ENCODE data around the gene MEN1.
"Not testable (repeated sequence)": the region's sequence is repeated elsewhere in the genome, so short reads cannot be mapped to it uniquely, and the experiment has no call there.

The MEN1 gene

DNA sequence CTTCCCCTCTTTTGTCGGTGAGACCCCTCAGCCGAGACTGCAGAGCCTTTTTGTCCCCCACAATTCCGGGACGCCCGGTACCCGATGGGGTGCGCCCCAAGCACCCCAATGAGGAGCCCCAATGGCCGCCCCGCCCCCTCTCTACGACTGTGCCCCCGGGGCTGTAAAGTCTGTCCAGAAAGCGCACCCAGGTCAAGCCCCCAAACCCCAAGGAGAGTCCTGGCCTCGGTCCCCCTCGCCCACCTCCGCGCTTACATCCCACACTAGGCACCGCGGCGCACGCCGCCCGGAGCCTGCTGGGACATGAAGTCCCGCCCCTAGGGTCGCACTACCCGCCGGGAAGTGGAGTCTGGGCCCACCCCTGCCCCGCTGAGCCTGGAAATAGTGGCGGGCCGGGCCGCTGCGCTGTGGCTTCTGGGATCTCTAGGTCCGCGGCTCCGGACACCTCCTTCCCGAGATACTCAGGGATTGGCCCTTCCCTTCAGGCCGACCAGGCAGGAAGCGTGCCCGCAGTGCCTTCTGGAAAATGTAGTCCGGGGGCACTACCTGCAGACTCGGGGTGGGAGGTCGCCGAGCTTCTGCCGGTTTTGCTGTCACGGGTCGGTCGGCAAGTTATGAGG, at the start of gene MEN1:
Gene MEN1 (minus strand): TSS at position 281 of the 620 bp plus-strand sequence. CDS start 442 bp downstream, outside the sequence.
- DNase-seq = peak; percentile 95 to 98

DNA sequence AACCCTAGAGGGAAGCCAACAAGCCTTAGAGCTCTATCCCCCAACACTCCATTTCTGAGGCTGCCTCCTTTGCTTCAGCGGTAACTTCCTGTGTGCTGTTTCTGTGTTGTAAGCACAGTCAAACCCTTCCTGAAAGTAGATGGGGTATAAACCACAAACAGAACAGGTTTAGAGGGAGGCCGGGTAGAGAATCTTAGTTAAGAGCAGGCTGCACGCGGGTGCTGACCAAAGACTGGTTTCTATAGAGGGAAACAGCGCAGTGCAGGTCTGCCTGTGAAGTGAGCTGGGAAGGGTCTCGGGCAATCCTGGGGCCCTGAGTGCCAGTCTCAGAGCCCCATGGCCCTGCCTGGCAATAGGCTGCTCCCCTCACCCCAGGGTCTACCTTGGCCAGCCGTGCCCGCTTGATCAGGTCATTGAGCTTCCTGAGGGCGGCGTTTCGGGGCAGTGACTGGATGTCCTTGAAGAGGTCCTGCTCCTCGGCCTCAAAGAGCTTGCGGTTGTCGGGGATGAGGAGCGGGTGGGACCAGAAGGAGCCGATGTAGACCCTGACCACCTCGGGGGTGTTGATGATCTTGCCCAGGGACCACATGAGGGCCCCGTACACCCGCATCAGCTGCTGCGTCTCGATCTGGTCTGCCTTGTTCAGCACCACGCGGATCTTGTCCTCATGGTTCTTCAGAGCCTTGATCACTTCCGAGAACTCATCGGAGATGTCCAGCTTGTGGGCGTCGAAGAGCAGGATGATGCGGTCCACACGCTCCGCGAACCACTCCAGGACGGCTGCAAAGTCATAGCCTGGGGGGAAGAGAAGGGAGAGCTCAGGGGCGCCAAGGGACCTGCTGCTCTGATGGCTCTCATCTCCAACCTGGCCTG, 49.4 kb upstream of the MEN1 start:
- DNase-seq = no peak

DNA sequence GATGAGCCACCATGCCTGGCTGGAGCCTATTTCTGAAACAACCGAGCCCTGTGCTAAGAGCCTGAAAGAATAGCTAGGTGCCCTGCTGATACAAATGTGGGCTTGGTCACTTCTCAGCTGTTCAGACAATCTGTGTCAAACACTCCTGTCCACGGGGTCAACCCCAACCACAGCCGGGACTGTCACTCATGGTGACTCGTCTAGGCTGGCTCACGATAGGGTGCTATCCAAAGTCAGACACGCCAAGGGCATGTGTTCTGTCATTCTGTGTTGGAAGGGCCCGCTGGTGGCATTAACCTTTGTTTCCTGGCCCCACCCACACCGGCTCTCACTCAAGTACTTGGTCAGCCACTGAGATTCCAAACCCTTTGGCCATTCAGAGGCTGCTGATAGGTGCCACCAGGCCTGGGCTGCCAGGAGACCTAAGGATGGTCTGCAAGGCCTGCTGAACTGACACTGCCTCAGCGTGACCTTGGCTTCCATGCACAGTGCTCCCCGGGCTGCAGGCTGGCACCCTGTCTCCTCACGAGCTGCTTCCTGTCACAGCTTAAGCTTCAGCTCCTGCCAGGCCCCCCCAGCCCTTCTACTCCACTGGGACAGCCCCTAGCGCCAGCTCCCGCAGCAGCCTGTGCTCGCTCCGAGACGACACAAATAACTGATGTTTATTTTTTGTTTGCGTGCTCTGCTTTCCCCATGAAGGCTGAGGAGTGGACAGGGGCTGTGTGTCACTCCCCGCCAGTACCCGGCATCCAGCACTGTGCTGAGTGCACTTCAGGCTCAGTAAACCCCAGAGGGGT, 48.3 kb upstream of the MEN1 start:
- no peak for DNase-seq

- DNase-seq = no peak
Measured at GRCh38 chr11:64857485-64857884, 47.1 kb upstream of the MEN1 start.

DNA sequence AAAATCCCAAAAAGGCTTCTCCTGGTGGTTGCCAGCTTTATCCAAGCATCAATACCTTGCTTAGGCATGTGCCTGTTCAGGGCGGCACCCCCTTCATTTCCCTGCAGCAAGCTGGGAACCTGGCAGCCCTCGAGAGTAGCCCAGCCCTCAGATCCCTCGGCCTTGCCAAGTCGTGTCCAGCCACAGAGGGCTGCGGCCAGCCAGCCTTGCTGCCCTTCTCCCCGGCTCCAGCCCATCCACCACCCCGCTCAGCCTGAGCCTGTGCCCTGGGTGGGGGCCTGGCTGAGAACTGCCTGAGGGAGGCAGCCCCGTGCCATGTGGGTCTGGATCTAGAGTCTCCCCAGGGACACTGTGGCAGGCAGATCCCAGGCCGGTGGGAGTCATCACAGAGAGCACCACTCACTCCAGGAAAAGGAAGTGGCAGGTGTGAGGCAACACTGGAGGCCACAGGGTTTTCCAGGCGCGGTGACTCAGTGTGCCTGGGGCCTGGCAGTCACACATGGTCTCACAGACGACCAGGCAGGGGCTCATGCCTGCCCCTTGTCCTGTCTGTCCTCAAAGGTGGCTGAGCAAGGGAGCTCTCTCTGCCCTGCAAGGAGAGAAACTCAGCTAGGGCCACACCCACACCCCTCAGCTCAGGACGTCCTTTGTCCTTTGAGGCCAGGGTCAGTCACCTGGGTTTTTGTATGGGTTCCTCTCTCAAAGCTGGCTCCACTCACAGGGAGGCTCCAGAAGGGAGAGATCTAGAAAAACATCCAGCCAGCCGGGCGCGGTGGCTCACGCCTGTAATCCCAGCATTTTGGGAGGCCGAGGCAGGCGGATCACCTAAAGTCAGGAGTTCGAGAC, 46.3 kb upstream of the MEN1 start:
- peak in 1 of 2 donors; percentile 22 for DNase-seq

DNA sequence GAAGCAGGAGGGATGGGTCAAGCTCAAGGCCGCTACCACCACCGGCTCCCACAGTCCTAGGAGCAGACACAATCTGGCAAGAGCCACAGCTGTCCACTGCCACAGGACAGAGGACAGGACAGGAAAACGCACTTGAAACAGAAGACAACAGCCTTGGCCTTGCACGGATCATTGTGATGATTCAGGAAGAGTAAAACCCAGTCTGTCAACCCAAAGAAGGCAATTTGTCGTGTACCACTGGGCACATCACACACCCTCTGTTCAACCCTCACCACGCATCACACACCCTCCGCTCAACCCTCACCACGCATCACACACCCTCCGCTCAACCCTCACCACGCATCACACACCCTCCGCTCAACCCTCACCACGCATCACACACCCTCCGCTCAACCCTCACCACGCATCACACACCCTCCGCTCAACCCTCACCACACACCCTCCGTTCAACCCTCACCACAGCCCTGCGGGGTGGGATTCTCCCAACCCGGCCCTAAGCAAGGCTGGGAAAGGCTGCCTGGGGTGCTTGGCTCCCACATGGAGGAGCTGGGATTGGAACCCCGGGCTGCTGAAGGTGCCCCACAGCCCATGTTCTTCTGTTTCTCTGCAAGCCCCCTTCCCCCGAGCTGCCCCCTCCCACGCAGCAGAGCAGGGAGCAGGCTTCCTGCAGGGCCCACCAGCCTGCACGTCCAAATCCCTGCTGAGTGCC, 45.4 kb upstream of the MEN1 start:
- DNase-seq = no peak

GRCh38 chr11:64854534-64855502, 44.5 kb upstream of the MEN1 start:
- DNase-seq = no peak

GRCh38 chr11:64854157-64854533, 43.8 kb upstream of the MEN1 start:
- DNase-seq = no peak

GRCh38 chr11:64853709-64854108, 43.4 kb upstream of the MEN1 start:
- DNase-seq = no peak

GRCh38 chr11:64852804-64853509, 42.6 kb upstream of the MEN1 start:
- DNase-seq = no peak

- no peak for DNase-seq
Measured at GRCh38 chr11:64851831-64852351, 41.5 kb upstream of the MEN1 start.

DNA sequence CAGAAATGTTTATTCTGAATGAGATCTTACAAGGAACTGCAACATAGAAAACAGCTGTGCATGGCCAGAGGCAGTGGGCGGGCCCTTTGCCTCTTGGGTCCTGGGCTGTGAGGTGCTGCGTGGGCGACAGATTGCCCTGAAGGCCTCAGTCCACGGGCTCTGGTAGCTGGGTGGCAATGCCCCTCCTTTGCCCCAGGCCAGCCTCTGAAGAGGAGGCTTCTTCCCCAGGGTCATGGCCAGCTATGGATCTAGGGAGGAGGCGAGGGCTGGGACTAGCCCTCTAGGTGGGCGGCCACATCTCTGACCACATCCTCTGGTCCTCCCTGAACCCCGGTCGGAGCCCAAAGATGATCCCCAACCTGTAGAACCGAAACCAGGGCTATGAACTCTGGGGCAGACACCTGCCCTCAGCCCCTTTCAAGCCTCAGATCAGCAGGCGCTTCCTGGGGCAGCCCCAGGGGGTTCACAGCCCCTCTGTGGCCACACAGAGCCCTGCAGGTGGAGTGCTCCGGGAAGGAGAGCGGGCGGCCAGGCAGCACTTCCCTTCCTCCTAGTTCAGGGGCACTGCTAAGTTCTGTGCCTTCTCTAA, 40.7 kb upstream of the MEN1 start:
- no peak for DNase-seq

DNA sequence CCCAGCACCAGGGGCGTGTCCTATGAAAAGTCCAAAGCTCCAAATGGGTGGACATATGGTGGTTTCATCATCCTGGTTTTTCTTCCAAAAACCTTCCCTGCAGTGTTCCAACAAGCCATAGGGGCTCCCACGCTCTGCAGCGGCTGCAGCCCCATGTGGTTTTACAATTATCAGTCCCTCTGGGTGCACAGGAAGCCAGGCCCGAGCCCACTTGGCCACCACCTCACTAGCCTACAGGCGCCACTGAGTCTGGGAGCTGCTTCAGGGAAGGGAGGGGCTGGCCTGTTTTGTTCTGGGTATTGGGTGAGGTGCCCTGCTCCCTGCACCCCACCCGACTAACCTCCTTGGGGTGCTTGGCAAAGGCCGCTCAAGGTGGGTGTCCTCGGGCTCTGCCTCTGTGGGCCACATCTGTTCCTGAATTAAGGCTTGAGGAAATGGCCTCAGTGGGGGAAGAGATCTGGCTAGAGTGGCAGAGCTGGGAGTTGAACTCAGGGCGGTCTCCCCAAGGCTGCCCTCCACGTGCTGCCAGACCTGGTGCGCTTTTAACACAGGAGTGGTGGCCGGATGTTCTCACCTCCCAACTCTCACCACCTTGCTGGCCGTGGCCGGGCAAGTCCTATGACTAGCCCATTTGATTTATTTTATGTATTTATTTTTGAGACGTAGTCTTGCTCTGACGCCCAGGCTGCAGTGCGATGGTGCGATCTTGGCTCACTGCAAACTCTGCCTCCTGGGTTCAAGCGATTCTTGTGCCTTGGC, 39.4 kb upstream of the MEN1 start:
- no peak for DNase-seq

GRCh38 chr11:64848826-64849597, 38.7 kb upstream of the MEN1 start:
- no peak for DNase-seq

DNA sequence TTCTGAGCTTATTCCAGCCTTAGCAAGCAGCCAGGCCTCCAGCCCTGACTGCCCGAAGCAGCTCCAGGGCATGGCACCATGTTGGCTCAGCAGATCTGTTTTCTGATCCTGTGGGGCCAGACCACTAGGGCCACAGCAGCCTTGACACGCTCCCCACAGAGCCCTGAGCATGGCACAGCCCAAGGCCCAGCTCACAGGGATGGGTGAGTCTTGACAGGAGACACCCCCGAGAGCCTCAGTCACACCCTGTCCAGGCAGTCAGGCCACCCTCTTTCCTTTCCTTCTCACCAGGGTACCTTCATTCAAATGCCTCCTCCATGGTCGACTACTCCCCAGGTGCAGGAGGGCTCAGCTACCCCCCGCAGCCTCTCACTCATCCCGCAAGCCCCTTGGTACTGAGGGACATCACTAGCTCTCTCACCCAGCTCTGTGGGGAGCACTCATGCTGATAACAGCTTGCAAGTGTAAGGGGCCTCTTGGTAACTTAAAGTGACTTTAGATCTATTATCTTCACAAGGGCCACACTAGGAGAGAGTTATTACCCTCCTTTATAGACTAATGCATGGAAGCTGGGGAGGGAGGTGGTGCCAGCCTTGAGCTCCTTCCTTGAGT, 38.0 kb upstream of the MEN1 start:
- no peak for DNase-seq

GRCh38 chr11:64846998-64847666, 36.8 kb upstream of the MEN1 start:
- peak; percentile 81 to 82 for DNase-seq

- DNase-seq = not testable (repeated sequence)
Measured at GRCh38 chr11:64845776-64846129, 35.4 kb upstream of the MEN1 start.
